ENCODE measurements around the gene PWWP2A. TPM values are rescaled to one million over a fixed set of nuclear protein-coding genes. Genes with fewer than 3 reads are reported as not detected.
"Not testable (repeated sequence)": the region's sequence is repeated elsewhere in the genome, so short reads cannot be mapped to it uniquely, and the experiment has no call there.

The PWWP2A gene
- total and polyA plus RNA-seq, 2 experiments from 2014 or later = 17.9 to 32.2 TPM

- DNase-seq (ENCODE audit: low read depth in 1 of 2, low spot score in 1 of 2) = no peak
- H3K27me3 ChIP-seq = no peaks in the 10 kb centered on the region
- no peaks in the 10 kb centered on the region for H3K36me3 ChIP-seq
- TF ChIP-seq CTCF (IDR thresholded peaks at IDR 0.05; ENCODE audit: low read depth, low read length) = no peak
- H3K9me3 ChIP-seq (ENCODE audit: low read depth) = no peaks in the 10 kb centered on the region
- peak overlapping the region; percentile 36 for H3K27ac ChIP-seq
- no peak overlapping the region for H3K4me3 ChIP-seq
- peaks cover 26% of the 10 kb centered on the region for H3K4me1 ChIP-seq (ENCODE audit: low read depth)
These were observed 47.3 kb downstream of the PWWP2A start for GRCh38 chr5:160071916-160072315.

GRCh38 chr5:160071516-160071915 lies 47.7 kb downstream of the PWWP2A start:
- H3K36me3 ChIP-seq = no peaks in the 10 kb centered on the region
- H3K4me1 ChIP-seq (ENCODE audit: low read depth) = peaks cover 22% of the 10 kb centered on the region
- no peaks in the 10 kb centered on the region for H3K9me3 ChIP-seq (ENCODE audit: low read depth)
- DNase-seq (ENCODE audit: low read depth in 1 of 2, low spot score in 1 of 2) = peak; percentile 18 to 80
- H3K27me3 ChIP-seq = no peaks in the 10 kb centered on the region
- no peak for TF ChIP-seq CTCF (IDR thresholded peaks at IDR 0.05; ENCODE audit: low read depth, low read length)
- H3K27ac ChIP-seq = peak overlapping the region; percentile 36
- no peak overlapping the region for H3K4me3 ChIP-seq

- not testable (repeated sequence) for H3K4me1 ChIP-seq (ENCODE audit: low read depth); H3K4me3 ChIP-seq; DNase-seq (ENCODE audit: low read depth in 1 of 2, low spot score in 1 of 2); H3K27me3 ChIP-seq; H3K9me3 ChIP-seq (ENCODE audit: low read depth); H3K27ac ChIP-seq
- peaks cover 11% of the 10 kb centered on the region for H3K36me3 ChIP-seq
These were observed 50.1 kb downstream of the PWWP2A start for GRCh38 chr5:160069120-160069519.

GRCh38 chr5:160064995-160065614 lies 54.1 kb downstream of the PWWP2A start:
- peaks cover 11% of the 10 kb centered on the region for H3K36me3 ChIP-seq
- no peaks in the 10 kb centered on the region for H3K4me1 ChIP-seq (ENCODE audit: low read depth)
- DNase-seq (ENCODE audit: low read depth in 1 of 2, low spot score in 1 of 2) = no peak
- peak overlapping the region; percentile 51 for H3K27ac ChIP-seq
- TF ChIP-seq CTCF (IDR thresholded peaks at IDR 0.05; ENCODE audit: low read depth, low read length) = no peak
- H3K9me3 ChIP-seq (ENCODE audit: low read depth) = no peaks in the 10 kb centered on the region
- no peaks in the 10 kb centered on the region for H3K27me3 ChIP-seq
- no peak overlapping the region for H3K4me3 ChIP-seq

GRCh38 chr5:160064417-160064810 lies 54.8 kb downstream of the PWWP2A start:
- DNase-seq (ENCODE audit: low read depth in 1 of 2, low spot score in 1 of 2) = no peak
- H3K9me3 ChIP-seq (ENCODE audit: low read depth) = no peaks in the 10 kb centered on the region
- H3K27me3 ChIP-seq = no peaks in the 10 kb centered on the region
- no peak overlapping the region for H3K4me3 ChIP-seq
- H3K4me1 ChIP-seq (ENCODE audit: low read depth) = no peaks in the 10 kb centered on the region
- peaks cover 11% of the 10 kb centered on the region for H3K36me3 ChIP-seq
- no peak for TF ChIP-seq CTCF (IDR thresholded peaks at IDR 0.05; ENCODE audit: low read depth, low read length)
- peak overlapping the region; percentile 51 for H3K27ac ChIP-seq

GRCh38 chr5:160061770-160062169 lies 57.5 kb downstream of the PWWP2A start:
- no peak overlapping the region for H3K4me3 ChIP-seq
- H3K36me3 ChIP-seq = peaks cover 14% of the 10 kb centered on the region
- no peak for TF ChIP-seq CTCF (IDR thresholded peaks at IDR 0.05; ENCODE audit: low read depth, low read length)
- no peaks in the 10 kb centered on the region for H3K4me1 ChIP-seq (ENCODE audit: low read depth)
- DNase-seq (ENCODE audit: low read depth in 1 of 2, low spot score in 1 of 2) = no peak
- no peaks in the 10 kb centered on the region for H3K9me3 ChIP-seq (ENCODE audit: low read depth)
- no peaks in the 10 kb centered on the region for H3K27me3 ChIP-seq
- no peak overlapping the region for H3K27ac ChIP-seq
